Psoas muscle (tissue), 8 donors: ENCODE results near the gene SETDB2. TPM values are rescaled to one million over a fixed set of nuclear protein-coding genes. Genes with fewer than 3 reads are reported as not detected.

ENCODE experiments used
- ATAC-seq, 4 donors: fragments of 200-7000 bp; cut with Tn5 transposase; one replicate each; pipeline ENCODE4 v1.9.1; 2020; ENCODE audit warnings: moderate library complexity in 3 of 4, mild to moderate bottlenecking in 2 of 4
- DNase-seq, 2 donors: peaks; one replicate each; pipeline ENCODE4 v3.0.0-alpha.2; 2020
- H3K27ac ChIP-seq: fragments of 200-600 bp; one replicate; pipeline ENCODE4 v1.8.0; 2022
- H3K27me3 ChIP-seq, 3 donors: fragments of 200-600 bp in 1 of 3; one replicate each; pipeline versions ENCODE4 v1.6.1 to v1.8.0; 2013 to 2022; ENCODE audit warnings: low read length in 2 of 3, mild to moderate bottlenecking in 2 of 3, moderate library complexity in 1 of 3; ENCODE audit not compliant: insufficient read depth in 3 of 3
- H3K36me3 ChIP-seq, 2 donors: fragments of 200-600 bp in 1 of 2; one replicate each; pipeline versions ENCODE4 v1.6.1 to v1.8.0; 2013 to 2022; ENCODE audit warnings: low read depth in 1 of 2, mild to moderate bottlenecking in 1 of 2, moderate library complexity in 1 of 2; ENCODE audit not compliant: insufficient read depth in 1 of 2
- H3K4me1 ChIP-seq: fragments of 200-600 bp; one replicate; pipeline ENCODE4 v1.8.0; 2022
- H3K4me3 ChIP-seq: fragments of 200-600 bp; one replicate; pipeline ENCODE4 v1.8.0; 2022; ENCODE audit warnings: mild to moderate bottlenecking
- H3K9me3 ChIP-seq: fragments of 200-600 bp; one replicate; pipeline ENCODE4 v1.8.0; 2022
- WGBS, 3 donors: extraction: QIAGEN DNeasy Blood & Tissue Kit; methylation state at CpG; one replicate each; pipeline versions ENCODE4 v1.1.6 to v1.1.7; 2013; 5-methylcytosine and 5-hydroxymethylcytosine counted together
- intact Hi-C, 2 donors: fragments of 100-400 bp; cut with DNase I; formaldehyde crosslinking; loops; one replicate each; pipeline versions ENCODE4 v1.11.0 to v1.14.2; 2022
- polyA plus RNA-seq, 3 donors: library from polyadenylated mRNA; stranded (reverse); fragments of 200-250 nt; gene quantifications; one replicate each; pipeline ENCODE4 v1.2.3, GENCODE V29; 2013
- total RNA-seq, 4 donors: library from RNA; stranded (reverse); fragmentation: NEBNext Ultra II Directional in 2 of 4; extraction: Animal tissue kit (Norgen Biotek cat#: 25700) in 2 of 4; gene quantifications; one replicate each; pipeline versions ENCODE4 v1.2.1 to v1.2.4, GENCODE V29; 2021 to 2023
- TF ChIP-seq, protein P1 (sequence below): fragments of 200-600 bp; IDR thresholded peaks from one replicate; pipeline ENCODE4 v1.8.0; 2022; ENCODE audit warnings: antibody characterized with exemption
- donor health status: healthy with polysubstance abuse.
- donor health status: DM: no; HTN: no; CAD: no; lungs with moderate emphysema.
- donor health status: Bipolar disorder and iron deficiency.
- donor health status: healthy.
- donor health status: DM: yes; HTN: yes; CAD: no.
- donor health status: DM: no; HTN: no; CAD: no.
- donor health status: DM: no; HTN: no; CAD: no.
- donor health status: DM: yes; HTN: yes; CAD: no.

Gene SETDB2
- total and polyA plus RNA-seq, 7 donors, result 1.7 to 7.9 (median 3.7) TPM

DNA sequence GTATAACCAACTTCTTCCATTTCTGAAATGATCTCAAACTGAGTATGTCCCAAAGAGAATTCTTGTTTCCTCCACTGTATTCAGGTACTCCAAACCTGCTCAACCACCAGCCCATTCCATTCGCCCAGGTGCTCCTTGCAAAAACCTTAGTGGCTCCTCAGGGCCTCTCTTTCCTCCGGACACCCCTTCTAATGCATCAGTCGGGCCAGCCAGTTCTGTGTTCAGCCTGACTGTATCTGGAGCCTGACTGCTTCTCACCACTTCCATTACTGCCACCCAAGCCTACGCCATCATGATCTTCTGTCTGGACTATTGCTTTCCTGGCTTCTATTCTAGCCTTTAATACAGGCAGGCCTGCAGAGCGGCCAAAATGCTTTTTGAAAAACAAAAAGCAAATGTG is 53.2 kb downstream of the SETDB2 start:
- peaks cover 4% of the 10 kb centered on the region for H3K4me1 ChIP-seq
- TF ChIP-seq, protein P1, sequence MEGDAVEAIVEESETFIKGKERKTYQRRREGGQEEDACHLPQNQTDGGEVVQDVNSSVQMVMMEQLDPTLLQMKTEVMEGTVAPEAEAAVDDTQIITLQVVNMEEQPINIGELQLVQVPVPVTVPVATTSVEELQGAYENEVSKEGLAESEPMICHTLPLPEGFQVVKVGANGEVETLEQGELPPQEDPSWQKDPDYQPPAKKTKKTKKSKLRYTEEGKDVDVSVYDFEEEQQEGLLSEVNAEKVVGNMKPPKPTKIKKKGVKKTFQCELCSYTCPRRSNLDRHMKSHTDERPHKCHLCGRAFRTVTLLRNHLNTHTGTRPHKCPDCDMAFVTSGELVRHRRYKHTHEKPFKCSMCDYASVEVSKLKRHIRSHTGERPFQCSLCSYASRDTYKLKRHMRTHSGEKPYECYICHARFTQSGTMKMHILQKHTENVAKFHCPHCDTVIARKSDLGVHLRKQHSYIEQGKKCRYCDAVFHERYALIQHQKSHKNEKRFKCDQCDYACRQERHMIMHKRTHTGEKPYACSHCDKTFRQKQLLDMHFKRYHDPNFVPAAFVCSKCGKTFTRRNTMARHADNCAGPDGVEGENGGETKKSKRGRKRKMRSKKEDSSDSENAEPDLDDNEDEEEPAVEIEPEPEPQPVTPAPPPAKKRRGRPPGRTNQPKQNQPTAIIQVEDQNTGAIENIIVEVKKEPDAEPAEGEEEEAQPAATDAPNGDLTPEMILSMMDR, result no peak
- H3K27me3 ChIP-seq, result no peaks in the 10 kb centered on the region
- no peak for ATAC-seq
- H3K4me3 ChIP-seq, result no peak overlapping the region
- peaks cover 0 to 3% of the 10 kb centered on the region in 2 donors for H3K36me3 ChIP-seq
- WGBS, 3 donors, result 70 to 79% (median 70%) methylated on average over 5 of the region's 5 CpGs
- no peaks in the 10 kb centered on the region for H3K9me3 ChIP-seq
- DNase-seq, result no peak
- intact Hi-C loops, result loop anchor here (2.0 to 10.0 kb wide), 2 partner anchors 52 to 108 kb away; partner anchors contain the start of genes CAB39L (in 1 of the 2) and SETDB2 (in 1 of the 2)
- peak overlapping the region; percentile 94 for H3K27ac ChIP-seq

DNA sequence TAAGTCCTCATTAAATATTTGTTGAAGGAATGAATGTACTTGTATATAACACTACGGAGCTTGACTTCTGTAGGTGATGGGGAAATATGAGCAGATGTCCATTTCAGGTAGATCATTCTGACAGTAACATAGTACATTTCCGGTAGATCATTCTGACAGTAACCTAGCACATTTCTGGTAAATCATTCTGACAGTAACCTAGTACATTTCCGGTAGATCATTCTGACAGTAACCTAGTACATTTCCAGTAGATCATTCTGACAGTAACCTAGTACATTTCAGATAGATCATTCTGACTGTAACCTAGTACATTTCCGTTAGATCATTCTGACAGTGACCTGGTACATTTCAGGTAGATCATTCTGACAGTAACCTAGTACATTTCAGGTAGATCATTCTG is 54.1 kb downstream of the SETDB2 start:
- Histone ChIP-seq H3K27me3 (no peaks in the 10 kb centered on the region), H3K27ac (no peak overlapping the region), H3K36me3 (peaks cover 0 to 3% of the 10 kb centered on the region in 2 donors), H3K4me1 (peaks cover 4% of the 10 kb centered on the region), H3K4me3 (no peak overlapping the region), H3K9me3 (no peaks in the 10 kb centered on the region)
- DNase-seq (no peak), ATAC-seq (no peak)
- TF ChIP-seq, protein P1, result no peak
- intact Hi-C loops, result loop anchor here in 1 of 2 donors (10.0 kb wide), 1 partner anchor 107 kb away; no protein-coding TSS in a partner anchor
- WGBS, 3 donors, result 63 to 82% (median 65%) methylated on average over 4 of the region's 4 CpGs

DNA sequence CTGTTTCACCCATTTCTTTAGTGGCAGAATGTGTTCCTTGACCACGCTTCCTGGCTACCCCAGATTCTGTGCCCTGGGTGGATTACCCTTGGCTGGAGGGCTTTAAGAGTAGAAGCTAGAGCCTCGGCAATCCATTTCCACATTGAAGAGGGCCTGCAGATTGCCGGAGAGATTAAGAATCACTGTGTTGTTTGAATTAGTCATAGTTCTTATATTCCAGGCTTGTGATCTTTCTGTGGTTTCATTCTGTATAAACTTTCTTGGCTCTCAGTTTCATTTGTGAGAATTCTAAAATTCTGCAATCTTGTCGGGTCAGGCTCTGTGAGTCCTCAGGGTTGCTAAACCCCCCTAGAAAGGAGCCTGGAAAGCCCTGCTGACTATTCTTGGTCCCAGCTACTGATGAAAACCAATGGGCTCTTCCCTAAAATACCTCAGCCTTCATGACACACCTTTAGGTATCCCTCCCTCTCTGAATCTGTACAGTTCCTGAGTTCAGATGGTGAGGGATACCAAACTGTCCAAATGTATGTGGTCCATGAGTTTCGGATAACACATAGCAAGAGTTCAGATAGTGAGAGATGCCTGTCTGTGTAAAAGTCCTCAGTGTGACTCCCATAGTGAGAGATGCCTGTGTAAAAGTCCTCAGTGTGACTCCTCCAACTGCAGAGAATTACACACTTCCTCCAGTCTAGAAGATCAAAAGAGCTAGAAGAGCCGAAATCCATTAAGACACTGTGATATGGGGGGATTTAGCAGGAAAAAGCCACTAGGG is 56.0 kb downstream of the SETDB2 start:
- DNase-seq, result no peak
- ATAC-seq, result no peak
- H3K27ac ChIP-seq, result no peak overlapping the region
- peaks cover 0 to 3% of the 10 kb centered on the region in 2 donors for H3K36me3 ChIP-seq
- no peaks in the 10 kb centered on the region for H3K27me3 ChIP-seq
- H3K4me1 ChIP-seq, result no peaks in the 10 kb centered on the region
- no peaks in the 10 kb centered on the region for H3K9me3 ChIP-seq
- intact Hi-C loops, result loop anchor here in 1 of 2 donors (10.0 kb wide), 1 partner anchor 105 kb away; no protein-coding TSS in a partner anchor
- H3K4me3 ChIP-seq, result no peak overlapping the region
- WGBS, 3 donors, result 46 to 76% (median 53%) methylated on average over 6 of the region's 6 CpGs
- TF ChIP-seq, protein P1, result no peak

DNA sequence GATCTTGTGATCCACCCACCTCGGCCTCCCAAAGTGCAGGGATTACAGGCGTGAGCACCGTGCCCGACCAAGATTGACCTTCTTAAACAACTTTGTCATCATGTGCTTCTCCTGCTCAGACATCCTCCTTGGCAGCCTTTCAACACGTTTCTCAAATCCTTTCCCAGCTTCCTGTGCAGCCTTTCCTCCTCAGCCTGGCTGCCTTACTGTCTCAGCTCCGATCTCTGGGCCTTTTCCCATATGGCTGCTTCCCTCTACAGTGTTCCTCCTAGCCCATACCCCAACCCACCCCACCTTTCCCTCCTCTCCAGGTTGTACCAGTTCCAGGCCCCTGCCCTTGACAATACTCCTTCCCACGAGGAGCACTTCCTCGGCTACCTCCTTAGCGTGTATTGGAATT is 58.9 kb downstream of the SETDB2 start:
- H3K27me3 ChIP-seq, result no peaks in the 10 kb centered on the region
- TF ChIP-seq, protein P1, result no peak
- H3K36me3 ChIP-seq, result peaks cover 0 to 3% of the 10 kb centered on the region in 2 donors
- 66 to 68% (median 67%) methylated on average over 9 of the region's 9 CpGs for WGBS, 3 donors
- H3K4me3 ChIP-seq, result no peak overlapping the region
- no peak overlapping the region for H3K27ac ChIP-seq
- H3K9me3 ChIP-seq, result no peaks in the 10 kb centered on the region
- ATAC-seq, result peak in 1 of 4 donors; percentile 24
- intact Hi-C loops, result no loop called here
- H3K4me1 ChIP-seq, result no peaks in the 10 kb centered on the region
- peak in 1 of 2 donors; percentile 18 for DNase-seq
